Muscle of arm (tissue), 12 donors: Measurements from ENCODE around the gene AKT2. TPM values are rescaled to one million over a fixed set of nuclear protein-coding genes. Genes with fewer than 3 reads are reported as not detected.

ENCODE experiments used
- DNase-seq: peaks from one replicate; pipeline ENCODE4 v3.0.0-alpha.2; 2013
- polyA plus RNA-seq, 12 donors: library from polyadenylated mRNA; unstranded; fragments of 120-200 nt; gene quantifications; one replicate each; pipeline ENCODE4 v1.2.1, GENCODE V29; 2013; ENCODE audit not compliant: insufficient read length in 12 of 12

AKT2 gene
- polyA plus RNA-seq, 12 donors = 138 to 738 (median 184) TPM

DNA sequence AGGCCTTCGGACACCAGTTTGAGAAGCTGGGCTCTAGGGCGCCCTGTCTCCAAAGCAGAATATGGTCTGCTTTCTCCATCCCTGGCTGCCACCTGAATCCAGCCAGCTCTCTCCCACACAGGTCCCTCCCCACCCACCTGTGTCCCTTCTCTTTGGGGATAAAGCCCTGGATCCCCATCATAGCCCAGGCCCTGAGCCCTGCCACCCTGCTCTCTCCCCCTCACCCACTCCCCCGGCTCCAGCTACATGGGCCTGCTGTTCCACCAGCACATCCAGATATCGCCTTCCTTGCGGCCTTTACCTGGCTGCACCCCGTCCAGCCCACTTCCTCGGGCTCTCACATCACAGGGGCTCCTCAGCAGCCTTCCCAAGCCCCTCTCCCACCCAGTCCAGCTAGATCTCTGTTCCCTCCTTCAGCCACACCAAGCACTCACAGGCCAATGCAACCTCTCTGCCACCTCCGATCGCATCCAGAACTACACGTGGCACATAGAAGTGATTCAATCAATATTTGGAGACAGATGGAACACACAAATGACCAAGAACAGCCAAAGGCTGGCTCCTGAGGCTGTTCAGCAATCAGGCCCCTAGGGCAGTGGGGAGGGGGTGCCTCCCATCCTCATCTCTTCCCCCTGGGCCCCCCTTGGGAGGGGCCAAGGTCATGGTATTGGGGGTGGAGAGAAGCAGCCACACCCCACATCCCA lies 7.6 kb downstream of the AKT2 start:
- DNase-seq = no peak

DNA sequence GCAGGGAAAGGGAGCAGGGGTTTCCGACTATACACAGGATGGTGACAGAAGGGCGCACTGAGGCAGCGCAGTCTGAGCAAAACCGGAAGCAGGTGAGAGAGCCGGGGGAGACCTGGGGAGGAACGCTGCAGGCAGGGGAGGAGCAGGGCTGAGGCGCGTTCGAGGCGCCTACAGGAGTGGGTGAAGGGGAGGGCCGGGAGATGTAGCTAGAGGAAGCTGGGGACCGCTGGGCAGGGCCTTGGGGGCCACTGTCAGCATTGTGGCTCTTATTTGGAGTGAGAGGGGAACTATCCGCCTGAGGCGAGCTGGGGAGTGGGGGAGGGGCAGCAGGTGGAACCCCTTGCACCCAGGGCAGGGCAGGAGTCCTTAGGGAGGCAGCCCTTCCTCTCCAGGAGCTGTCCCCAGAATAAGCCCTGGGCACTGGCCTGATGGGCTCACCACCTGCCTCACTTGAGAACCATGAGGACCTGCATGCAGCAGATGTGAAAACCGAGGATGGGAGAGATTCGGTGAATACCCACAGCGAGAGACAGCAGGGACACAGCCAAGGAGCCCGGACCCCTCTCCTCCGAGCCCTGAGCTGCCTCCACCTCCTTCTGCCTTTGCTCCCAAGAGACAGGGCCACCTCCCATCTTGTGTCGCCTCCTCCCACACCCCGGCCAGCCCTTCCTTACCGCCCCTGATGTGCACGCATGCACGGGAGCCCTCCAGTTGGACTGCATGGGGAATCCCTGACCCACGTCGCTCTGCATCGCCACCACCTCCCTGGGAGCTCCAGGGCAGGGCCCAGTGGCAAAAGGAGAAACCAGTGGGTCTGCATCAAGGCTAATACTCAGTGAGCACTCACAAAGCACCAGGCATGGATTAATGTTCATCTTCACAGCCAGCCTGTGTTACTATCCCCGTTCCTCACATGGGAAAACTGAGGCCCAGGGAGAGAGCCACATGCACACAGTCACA lies 10.3 kb downstream of the AKT2 start:
- DNase-seq = no peak

DNA sequence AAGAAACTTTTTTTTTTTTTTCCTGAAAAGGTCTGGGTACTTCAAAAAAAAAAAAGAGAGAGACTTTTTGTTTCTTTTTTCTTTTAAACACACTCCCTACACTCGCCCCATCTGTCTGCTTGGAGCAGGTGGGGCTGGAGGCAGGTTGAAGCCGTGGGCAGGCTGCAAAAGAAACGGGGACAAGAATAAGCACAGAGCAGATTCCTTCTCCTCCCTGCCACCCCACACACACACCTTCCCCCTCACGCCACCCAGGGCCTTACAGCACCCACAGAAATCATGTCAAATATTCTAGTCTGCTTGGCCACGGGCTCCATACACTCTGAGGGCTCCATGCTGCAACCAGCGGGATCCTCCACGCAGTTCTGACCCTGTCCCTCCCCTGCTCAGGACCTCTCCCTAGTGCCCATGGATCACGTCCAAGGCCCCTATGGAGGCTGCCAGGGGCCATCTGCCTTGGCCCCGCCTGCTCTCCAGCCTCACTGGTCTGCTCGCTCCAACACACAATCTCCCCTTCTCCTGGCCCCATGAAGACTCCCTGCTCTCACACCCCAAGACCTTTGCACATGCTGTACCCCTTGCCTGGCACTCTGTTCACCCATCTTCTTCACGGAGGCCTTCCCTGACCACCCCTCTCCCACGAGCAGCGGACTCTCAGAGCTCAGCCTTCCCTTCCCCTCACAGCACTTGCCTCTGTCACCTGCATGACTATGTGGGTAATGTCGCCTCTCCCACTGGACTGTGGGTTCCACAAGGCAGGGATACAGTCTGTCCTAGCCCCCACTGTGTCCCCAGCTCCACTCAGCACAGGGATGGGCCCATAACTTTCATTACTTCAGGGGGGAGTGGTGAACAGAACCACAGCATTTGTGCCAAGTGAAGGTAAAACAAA lies 11.4 kb downstream of the AKT2 start:
- no peak for DNase-seq

DNA sequence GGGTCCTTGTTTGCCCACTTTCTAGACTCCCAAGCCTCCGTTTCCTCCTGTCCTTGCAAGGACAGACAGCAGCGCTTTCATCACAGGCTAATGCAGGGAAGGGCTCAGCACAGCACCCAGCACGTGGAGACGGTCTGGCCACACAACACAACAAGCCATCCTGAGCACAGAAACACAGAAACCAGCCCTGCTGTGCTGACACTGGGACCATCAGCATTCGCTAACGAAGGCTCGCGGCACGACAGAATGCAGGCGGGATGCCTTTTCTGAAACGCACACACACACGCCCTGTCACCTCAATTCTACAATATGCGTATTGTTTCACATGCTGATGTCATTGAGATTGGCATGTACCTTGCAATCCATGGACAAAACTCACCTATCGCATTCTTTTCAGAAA lies 12.9 kb downstream of the AKT2 start:
- DNase-seq = no peak

DNA sequence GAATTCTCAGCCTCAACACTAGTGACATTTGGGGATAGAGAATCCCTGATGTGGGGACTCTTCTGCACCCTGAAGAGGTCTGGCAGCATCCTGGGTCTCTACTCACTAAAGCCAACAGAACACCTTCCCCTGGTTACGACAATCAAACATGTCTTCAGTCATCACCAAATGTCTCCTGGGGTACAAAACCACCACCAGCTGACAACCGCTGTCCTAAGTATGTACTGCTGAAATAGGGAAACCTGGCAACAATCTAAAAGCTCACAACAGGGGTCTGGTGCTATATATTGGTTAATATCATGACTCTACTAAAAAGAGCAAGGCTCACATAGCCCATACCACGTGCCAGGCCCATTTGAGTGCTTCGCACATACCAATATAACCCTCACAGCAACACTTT lies 13.4 kb downstream of the AKT2 start:
- DNase-seq = no peak

DNA sequence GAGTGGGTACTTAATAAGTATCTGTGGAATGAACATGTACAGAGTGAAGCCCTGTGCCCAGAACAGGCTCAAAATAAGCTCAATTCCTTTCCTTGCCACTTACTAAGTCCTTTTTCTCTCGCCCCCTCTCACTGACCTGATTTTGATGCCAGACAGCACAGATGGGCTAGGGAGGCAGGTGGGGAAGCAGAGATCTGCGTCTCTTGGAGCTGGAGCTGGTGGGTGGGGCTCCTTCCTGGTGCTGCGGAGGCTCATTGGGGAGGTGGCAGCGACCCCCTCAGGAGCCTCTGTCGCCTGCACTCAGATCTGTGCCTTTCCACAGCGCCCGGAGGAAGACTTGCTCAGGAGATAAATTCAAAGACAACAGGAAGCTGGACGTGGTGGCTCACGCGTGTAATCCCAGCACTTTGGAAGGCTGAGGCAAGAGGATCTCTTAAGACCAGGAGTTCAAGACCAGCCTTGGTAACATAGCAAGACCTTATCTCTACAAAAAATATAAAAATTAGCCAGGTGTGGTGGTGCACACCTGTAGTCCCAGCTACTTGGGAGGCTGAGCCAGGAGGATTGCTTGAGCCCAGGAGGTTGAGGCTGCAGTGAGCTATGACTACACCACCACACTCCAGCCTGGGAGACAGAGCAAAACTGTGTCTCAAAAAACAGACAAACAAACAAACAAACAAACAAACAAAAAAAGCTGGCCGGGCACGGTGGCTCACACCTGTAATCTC lies 14.6 kb downstream of the AKT2 start:
- no peak for DNase-seq

DNA sequence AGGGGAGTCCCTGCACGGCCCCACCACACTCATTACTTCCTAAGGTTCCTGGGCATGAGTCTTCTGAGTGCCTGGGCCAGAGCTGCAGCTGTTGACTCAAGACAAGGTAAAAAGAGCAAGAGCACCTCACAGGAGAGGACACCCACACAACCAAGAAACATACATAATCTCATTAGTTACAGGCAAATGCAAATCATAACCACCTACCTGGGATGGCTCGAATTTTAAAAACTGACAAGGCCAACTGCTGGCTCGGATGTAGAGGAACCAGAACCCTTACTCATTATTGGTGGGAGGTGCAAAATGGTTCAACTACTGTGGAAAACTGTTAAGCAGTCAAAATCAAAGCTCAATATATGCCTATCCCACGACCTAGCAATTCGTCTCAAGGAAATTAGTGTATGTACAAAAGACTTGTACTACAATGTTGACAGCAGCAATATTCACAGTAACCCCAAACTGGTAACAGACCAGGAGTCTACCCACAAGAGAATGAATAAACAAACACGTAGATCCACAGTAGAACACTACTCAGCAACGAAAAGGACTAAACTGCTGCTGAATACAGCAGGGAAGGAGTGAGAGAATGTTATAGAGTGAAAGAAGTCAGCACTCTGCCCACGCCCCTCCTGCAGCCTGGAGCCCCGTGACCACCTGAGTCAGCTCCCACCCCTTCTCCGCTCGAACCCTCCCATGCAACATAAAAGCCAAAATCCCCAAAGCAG lies 15.8 kb downstream of the AKT2 start:
- no peak for DNase-seq

DNA sequence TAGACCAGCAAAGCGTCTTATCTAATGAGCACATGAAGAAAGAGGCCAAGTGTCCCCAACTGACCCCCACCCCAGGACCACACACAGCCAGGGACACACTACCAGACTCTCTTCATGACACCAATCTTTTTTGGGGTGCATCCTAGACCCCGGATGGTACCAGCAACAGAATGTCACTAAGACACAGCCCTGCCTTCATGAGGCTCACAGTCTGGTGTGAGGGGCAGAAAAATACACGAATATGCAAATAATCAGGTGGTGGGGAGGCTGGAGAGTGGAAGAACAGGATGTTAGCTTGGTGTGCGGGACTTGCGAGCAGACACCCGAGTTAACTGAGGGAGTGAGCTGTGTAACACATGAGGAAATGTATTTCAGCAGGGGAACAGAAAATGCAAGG lies 17.5 kb downstream of the AKT2 start:
- no peak for DNase-seq

GRCh38 chr19:40266912-40267600 lies 18.1 kb downstream of the AKT2 start:
- no peak for DNase-seq

GRCh38 chr19:40266119-40266518 lies 19.0 kb downstream of the AKT2 start:
- no peak for DNase-seq

- no peak for DNase-seq
Measured at GRCh38 chr19:40265763-40266099, 19.4 kb downstream of the AKT2 start.

DNA sequence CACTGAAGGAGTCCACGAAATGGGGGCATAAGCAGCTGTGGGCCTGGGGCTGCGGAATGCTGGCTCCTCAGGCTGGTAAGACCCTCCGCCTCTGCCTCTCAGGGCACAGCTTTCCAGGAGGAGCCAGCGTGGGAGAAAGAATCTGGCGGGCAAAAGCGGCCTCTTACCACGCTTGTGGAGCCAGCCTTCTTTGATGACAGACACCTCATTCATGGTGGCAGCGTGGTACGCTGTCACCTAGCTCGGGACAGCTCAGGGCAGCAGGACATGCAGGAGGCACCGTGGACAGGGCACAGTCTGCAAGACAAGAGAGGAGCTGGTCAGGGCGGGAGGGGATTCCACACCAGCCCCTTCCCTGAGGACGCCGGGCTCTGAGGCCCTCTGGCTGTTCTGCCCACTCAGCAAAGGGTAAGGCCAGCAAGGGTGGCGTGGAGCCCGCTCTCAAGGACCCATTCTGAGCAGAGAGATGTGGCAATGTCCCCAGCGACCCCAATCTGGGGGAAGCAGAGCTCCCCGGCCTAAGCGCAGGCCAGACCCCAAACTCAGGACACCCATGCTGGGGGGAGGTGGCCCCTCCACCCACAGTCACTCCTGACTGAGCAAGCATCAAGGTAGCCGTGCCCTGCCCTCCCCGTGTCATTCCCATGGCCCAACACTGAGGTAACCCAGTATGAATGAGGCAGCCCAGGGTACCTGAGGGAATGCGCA lies 19.9 kb downstream of the AKT2 start:
- no peak for DNase-seq

- no peak for DNase-seq
Measured at GRCh38 chr19:40264314-40265054, 20.7 kb downstream of the AKT2 start.

DNA sequence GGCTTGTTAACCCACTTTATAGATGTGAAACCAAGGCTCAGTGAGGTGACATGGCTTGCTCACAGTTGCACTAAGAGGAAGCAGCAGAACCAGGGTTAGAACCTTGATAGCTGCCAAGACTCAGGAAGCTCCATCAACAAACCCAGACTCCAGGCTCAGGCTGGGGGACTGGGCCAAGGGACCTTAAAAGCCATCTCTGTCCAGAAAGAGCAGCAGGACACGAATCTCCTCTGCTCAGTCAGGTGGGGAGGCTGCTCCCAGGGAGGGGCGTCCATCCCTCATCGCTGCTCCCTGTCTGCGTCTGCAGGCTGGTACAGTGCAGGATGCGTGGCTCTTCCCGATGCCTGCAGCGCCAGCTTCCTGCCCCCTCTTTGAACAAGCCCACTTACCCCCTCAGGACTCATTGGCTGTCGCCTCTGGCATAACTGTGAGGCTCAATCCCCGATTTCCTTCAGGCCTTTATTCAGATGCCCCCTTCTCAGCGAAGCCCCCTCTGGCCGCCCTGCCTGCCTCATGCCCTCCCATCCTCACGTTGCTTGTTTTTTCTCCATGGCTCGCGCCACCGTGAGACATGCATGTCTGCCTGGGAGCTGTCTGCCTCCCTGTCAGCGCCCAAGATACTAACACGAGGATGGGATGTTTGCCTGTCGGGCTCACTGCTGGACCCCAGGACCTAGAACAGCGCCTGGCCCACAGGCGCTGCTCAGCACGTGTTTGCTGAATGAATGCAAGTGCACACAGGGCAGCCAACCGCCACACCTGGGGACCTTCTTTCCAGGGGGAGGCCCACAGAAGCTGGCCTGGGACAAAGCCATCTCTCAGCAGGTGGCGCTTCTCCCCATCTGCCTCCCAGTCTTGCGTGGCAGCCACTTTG lies 21.5 kb downstream of the AKT2 start:
- no peak for DNase-seq

GRCh38 chr19:40262422-40262821 lies 22.7 kb downstream of the AKT2 start:
- DNase-seq = no peak

DNA sequence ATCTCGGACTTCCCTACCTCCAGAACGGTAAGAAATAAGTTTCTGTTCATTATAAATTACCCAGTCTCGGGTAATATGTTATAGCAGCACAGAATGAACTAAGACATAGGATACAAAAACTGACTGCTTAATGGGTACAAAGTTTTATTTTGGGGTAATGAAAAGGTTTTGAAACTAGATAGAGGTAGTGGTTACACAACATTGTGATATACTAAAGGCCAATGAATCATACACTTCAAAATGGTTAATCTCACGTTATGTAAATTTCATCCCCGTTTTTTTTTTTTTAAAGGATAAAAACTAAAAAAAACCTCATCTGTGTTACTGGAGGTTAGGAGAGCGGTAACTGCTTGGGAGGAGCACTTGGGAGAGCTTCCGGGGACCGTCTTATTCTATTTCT lies 23.5 kb downstream of the AKT2 start:
- no peak for DNase-seq

DNA sequence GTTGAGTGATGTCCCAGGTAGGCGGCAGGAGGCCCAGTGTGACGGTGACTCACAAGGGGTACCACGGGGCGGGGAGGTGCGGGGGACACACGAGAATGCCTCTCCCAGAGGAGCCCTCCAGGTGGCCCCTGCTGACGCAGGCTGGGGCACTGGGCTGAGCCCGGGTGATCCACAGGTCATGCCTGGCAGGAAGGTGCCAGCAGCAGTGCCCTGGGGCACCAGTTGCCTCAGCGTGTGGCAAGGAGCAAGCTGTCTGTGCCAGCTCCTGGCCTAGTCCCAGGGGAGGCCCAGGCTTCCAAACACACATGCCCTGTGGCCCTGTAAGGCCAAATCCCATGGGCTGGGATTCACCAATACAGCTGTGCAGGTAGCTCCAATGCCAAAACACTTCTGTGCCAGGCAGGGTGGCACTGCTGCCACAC lies 28.0 kb downstream of the AKT2 start:
- no peak for DNase-seq

GRCh38 chr19:40256512-40256911 lies 28.6 kb downstream of the AKT2 start:
- no peak for DNase-seq
